Neural progenitor cell (in vitro differentiated cells): ENCODE measurements around the gene MAP3K9.

ENCODE experiments used
- CTCF ChIP-seq: fragments of 200-600 bp; sonication (generic); IDR thresholded peaks from 2 replicates; pipeline ENCODE4 v1.5.1; 2017; ENCODE audit warnings: antibody characterized with exemption, mild to moderate bottlenecking
- EZH2 ChIP-seq: fragments of 200-600 bp; sonication (generic); IDR thresholded peaks from 2 replicates; pipeline ENCODE4 v1.6.1; 2017; ENCODE audit warnings: antibody characterized with exemption, mild to moderate bottlenecking, moderate library complexity
- EZH2phosphoT487 ChIP-seq: fragments of 200-600 bp; sonication (generic); IDR thresholded peaks from 2 replicates; pipeline ENCODE4 v1.6.1; 2017; ENCODE audit warnings: antibody characterized with exemption

DNA sequence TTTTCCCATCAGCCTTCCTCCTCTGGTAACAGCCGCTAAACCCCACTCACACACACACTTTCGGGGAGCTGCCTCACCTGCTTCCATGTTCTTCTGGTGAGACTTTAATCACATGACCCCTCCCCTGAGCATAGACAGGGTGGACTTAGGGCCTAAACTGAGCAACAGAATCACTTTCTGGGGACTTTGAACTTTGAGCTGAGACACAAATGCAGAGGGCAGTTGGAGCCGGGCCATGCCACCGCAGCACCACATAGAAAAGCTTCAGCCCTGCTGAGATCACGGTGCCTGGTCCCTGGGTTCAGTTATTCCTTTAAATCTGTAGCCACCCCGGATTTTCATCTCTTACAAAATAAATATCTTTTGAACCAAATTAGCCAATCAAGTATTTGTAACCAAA lies 18.4 kb upstream of the MAP3K9 start:
- TF ChIP-seq CTCF (no peak), EZH2 (no peak), EZH2phosphoT487 (no peak)
